ENCODE data around the gene ATM.
"Not testable (repeated sequence)": the region's sequence is repeated elsewhere in the genome, so short reads cannot be mapped to it uniquely, and the experiment has no call there.

The ATM gene

GRCh38 chr11:108402241-108402640, 179.4 kb downstream of the ATM start:
- Mint-ChIP-seq H3K4me3 (no peak overlapping the region), H3K4me1 (ENCODE audit: low read depth) (no peaks in the 10 kb centered on the region), H3K9me3 (ENCODE audit: low read depth) (no peaks in the 10 kb centered on the region), H3K27me3 (no peaks in the 10 kb centered on the region), H3K36me3 (peaks cover 2% of the 10 kb centered on the region), H3K27ac (no peak overlapping the region)

GRCh38 chr11:108403052-108403451, 180.2 kb downstream of the ATM start:
- Mint-ChIP-seq H3K36me3 (peaks cover 2% of the 10 kb centered on the region), H3K4me1 (ENCODE audit: low read depth) (no peaks in the 10 kb centered on the region), H3K27ac (no peak overlapping the region), H3K27me3 (no peaks in the 10 kb centered on the region), H3K9me3 (ENCODE audit: low read depth) (no peaks in the 10 kb centered on the region), H3K4me3 (no peak overlapping the region)

GRCh38 chr11:108405706-108406105, 182.8 kb downstream of the ATM start:
- H3K4me1 Mint-ChIP-seq (ENCODE audit: low read depth), result no peaks in the 10 kb centered on the region
- H3K4me3 Mint-ChIP-seq, result no peak overlapping the region
- no peaks in the 10 kb centered on the region for H3K27me3 Mint-ChIP-seq
- H3K36me3 Mint-ChIP-seq, result peaks cover 2% of the 10 kb centered on the region
- no peaks in the 10 kb centered on the region for H3K9me3 Mint-ChIP-seq (ENCODE audit: low read depth)
- no peak overlapping the region for H3K27ac Mint-ChIP-seq

GRCh38 chr11:108414958-108415357, 192.1 kb downstream of the ATM start:
- H3K4me3 Mint-ChIP-seq, result no peak overlapping the region
- H3K27ac Mint-ChIP-seq, result no peak overlapping the region
- peaks cover 9% of the 10 kb centered on the region for H3K36me3 Mint-ChIP-seq
- no peaks in the 10 kb centered on the region for H3K27me3 Mint-ChIP-seq
- H3K4me1 Mint-ChIP-seq (ENCODE audit: low read depth), result no peaks in the 10 kb centered on the region
- peaks cover 5% of the 10 kb centered on the region for H3K9me3 Mint-ChIP-seq (ENCODE audit: low read depth)

GRCh38 chr11:108417551-108417950, 194.7 kb downstream of the ATM start:
- not testable (repeated sequence) for H3K27me3 Mint-ChIP-seq; H3K4me1 Mint-ChIP-seq (ENCODE audit: low read depth)

More at GRCh38 chr11:108417551-108417950, 194.7 kb downstream of the ATM start:
- not testable (repeated sequence) for H3K36me3 Mint-ChIP-seq; H3K9me3 Mint-ChIP-seq (ENCODE audit: low read depth); H3K4me3 Mint-ChIP-seq; H3K27ac Mint-ChIP-seq
